HG03280 (cell line): ENCODE data around the gene COPS6.
A peak's percentile ranks its signal among the peaks of the same experiment; 100 is the strongest.

ENCODE experiments used
- ATAC-seq: cut with Tn5 transposase; IDR thresholded peaks from one replicate; pipeline ENCODE4 v1.9.1; 2021; ENCODE audit warnings: mild to moderate bottlenecking, moderate library complexity; ENCODE audit not compliant: unreplicated experiment

The COPS6 gene

DNA sequence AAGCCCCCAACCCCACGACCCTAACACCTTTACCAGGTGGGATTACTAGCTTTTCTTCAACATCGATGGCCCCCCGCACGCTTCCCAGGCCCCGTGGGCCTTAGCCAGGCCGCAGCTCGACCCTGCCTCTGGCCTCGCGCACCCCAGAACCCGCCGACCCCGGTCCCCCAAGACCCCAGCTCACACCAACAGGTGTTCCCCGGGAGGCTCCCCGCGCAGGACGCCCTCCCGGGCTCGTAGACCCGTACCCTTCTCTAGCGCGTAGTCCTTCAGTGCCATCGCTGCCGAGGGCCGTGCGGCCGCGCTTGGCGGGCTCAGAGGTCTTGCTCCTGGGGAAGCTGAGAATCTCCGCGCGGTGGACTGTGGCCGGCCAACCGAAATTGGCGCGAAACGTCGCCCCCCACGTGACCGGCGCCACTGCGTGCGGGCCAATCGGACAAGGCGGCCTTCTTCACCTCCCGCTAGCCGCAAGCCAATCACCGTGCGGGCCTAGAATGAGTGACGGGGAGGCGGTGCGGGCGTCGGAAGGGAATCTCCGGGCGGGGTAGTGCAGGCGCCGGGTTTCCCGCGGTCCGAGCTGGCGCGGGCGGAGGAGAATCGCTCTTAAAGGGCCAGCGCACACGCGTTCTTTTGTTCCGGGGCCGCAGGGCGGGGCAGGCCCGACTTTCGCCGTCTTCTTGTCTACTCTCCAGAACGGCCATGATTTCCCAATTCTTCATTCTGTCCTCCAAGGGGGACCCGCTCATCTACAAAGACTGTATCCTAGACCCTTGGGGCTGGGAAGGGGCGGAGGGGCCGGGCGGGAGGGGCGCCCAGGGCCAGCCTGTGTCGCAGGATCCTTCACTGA is 12.5 kb downstream of the COPS6 start, which contains the start of the genes AP4M1 and MCM7:
TSS of gene AP4M1 (plus strand) at position 628 of the 847 bp plus-strand sequence. CDS start at position 700, 72 bp downstream.
TSS of gene MCM7 (minus strand) at position 382 of the 847 bp plus-strand sequence. CDS start at position 279, 103 bp downstream.
- ATAC-seq = peak; percentile 87

DNA sequence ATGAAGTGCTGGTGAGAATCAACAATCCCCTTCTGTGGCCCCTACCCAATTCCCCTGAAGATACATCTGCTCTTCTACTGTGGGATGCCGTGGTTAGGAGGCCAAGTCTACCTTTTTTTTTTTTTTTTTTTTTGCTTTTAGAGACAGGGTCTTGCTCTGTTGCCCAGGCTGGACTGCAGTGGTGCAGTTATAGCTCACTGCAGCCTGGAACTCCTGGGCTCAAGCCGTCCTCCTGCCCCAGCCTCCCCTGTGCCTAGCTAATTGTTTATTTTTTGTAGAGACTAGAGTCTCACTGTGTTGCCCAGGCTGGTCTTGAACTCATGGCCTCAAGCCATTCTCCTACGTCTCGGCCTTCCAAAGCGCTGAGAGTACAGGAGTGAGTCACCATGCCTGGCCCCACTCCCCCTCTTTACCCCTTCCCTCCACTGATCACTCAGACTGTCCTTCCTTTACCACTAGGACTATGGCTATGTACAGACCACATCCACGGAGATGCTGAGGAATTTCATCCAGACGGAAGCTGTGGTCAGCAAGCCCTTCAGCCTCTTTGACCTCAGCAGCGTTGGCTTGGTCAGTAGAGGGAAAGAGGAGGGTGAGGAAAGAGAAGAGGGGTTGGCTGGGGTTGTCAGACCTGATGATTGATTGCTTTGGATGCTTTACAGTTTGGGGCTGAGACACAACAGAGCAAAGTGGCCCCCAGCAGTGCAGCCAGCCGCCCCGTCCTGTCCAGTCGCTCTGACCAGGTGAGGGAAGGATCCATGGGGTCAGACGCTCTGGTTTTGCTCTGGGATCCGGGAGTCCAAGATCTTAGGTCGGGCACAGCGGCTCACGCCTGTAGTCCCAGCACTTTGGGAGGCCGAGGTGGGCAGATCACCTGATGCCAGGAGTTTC is 14.4 kb downstream of the COPS6 start:
- no peak for ATAC-seq

DNA sequence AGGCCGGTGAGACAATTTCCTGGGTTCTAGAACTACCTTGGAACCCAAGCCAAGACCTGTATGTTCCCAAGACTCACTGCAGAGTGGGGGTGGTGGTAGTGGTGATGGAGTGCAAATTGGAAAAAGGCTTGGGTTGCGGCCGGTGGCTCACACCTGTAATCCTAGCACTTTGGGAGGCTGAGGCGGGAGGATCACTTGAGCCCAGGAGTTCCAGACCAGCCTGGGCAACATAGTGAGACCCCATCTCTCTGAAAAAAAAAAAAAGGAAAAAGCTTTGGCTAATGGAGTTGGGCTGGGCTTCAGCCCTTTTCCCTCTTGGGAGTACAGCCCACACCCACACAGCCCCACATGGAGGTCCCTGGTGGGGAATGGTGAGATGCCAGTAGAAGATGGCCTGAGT is 16.8 kb downstream of the COPS6 start:
- ATAC-seq = no peak

DNA sequence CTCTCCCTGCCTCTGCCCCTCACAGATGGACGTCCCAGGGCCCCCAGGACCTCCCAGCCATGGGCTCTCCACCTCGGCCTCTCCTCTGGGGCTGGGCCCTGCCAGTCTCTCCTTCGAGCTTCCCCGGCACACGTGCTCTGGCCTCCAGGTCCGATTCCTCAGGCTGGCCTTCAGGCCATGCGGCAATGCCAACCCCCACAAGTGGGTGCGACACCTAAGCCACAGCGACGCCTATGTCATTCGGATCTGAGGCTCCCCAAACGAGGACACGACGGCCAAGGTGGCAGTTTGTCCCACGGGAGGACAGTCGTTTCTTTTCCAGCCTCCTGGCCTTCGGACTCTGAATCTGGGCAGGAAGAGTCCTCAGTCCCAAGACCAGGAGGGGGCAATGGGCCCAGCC is 17.9 kb downstream of the COPS6 start:
- ATAC-seq = no peak

DNA sequence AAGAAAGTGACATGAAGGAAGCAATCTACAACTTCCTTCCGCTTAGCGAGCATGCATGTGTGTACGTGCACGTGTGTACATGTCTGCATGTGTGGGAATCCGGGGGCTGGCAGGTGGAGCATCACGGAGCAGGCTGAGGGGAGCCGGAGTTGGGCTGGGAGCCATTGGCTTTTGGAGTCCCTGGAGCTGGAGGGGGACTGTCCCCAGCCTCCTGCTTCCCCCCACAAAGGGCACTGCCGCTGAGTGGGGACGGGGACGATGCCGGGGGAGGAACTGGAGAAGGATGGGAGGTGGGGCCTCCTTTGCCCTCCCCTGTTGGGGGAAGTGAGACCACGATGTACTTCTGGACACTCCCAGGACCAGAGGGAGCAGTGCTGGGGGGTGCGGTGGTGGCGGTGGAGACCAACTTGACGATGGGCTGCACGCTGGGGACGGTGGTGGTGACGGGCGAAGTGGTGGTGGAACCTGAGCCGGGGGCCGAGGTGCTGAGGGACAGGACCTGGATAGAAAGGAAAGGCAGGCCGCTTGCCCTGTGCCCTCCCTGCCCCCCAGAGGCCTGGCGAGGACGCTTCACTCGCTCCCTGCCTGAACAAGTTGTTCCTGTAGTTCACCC is 18.5 kb downstream of the COPS6 start:
- ATAC-seq = no peak

DNA sequence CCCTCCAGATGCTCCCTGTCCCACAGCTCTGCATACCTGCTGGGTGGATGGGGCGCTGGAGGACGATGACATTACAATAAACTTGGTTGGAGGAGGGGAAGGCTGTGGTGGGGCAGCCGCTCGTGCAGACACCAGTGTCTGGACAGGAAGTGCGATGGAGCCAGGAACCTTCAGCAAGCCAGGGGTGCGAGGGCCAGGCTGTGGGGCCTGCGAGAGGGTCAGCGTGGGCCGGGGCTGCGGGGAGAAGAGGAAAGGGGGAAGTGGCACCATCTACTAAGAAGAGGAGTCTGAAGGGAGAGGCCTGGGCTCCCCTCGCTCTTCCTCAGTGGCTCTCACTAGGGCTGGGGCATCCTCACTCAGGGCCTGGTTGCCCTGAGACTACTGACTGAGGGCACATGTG is 19.1 kb downstream of the COPS6 start:
- no peak for ATAC-seq

DNA sequence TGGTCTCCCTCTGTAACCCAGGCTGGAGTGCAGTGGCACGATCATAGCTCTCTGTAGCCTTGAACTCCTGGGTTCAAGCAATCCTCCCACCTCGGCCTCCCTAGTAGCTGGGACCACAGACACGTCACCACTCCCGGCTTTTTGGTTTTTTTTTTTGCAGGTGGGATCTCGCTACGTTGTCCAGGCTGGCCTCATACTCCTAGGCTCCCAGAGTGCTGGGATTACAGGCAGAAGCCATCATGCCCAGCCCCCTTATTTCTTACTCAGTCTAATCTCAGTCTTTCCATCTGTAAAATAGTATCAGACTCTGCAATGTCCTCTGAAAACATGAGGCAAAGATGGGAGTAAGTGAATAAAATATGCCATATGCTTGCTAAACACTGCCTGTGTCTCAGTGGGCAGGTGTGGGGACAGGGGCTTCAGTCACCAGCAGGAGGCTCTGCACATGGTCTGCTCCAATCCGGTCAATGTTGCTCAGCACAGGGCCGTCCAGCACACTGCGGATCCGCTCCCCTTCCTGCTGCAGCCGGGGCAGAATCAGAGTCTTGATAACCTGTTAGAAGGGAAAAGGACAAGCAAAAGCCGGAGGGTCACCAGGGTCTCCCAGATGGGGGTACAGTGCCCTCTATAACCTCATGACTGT is 20.9 kb downstream of the COPS6 start:
- ATAC-seq = no peak

DNA sequence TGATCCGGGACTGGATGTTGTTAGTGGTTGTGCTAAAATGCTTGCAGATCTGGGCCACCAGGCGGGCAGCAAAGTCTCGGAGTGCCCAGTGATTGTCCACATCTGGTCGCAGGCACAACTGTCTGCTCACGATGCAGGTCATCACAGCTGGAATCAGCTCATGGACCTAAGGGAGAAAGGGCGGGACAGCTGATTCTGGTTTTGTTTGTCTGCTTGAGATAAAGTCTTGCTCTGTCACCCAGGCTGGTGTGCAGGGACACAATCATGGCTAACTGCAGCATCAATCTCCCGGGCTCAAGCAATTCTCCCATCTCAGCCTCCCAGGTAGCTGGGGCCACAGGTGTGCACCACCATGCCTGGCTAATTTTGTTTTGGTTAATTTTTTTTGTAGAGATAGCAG is 22.4 kb downstream of the COPS6 start:
- ATAC-seq = no peak

DNA sequence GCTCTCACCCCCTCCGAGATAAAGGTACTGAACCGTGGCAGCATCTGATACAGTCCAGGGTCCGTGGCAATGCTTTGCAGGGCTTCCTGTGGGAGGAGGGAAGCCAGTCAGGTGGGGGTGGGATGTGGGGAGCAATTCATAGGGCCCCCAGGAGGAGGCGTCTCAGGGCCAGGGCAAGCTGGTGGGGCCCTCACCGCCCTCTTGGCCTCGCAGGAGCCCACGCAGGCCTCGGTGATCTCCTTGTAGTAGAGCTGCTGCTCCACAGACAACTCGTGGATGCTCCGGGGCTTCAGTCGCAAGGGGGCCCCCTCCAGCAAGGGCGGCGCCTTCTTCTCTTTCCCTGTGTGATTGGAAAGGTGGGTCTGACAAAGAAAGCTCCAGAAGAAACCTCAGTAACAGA is 23.1 kb downstream of the COPS6 start:
- ATAC-seq = no peak

DNA sequence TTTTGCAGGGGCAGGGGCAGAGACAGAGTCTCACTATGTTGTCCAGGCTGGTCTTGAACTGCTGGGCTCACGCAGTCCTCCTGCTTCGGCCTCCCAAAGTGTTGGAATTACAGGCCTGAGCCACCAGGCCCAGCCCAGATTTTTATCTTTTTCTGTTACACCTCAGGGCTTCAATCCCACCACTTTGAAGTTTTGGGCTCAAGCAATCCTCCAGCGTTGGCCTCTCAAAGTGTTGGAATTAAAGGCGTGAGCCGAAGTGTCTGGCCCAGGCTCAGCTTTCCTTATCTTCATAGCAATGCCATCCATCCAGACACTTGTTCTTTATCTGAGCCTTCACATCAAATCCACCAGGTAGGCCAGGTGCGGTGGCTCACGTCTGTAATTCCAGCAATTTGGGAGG is 26.3 kb downstream of the COPS6 start:
- no peak for ATAC-seq

DNA sequence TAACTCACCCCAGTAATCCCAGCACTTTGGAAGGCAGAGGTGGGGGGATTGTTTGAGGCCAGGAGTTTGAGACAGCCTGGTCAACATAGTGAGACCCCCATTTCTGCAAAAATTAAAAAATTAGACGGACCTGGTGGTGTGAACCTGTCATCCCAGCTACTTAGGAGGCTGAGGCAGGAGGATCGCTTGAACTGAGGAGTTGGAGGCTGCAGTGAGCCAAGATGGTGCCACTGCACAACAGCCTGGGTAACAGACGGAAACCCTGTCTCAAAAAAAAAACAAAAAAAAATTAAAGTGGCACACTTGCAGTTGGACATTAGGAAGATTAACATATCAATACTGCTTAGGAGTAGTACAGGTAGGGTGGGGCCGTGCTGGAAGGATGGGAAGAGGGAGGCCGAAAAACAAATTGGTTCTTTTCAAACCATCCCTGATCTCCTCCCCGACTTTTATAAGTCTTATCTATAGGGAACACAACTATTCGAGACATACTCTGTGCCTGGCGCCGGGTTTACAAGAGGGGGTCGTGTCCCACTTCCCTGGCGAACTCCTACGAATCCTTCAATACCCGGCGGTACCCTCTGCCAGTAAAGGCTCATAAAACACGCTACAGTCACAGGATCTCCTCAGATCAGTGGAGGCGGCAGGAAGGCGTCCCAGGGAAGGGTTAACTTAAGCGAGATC is 29.8 kb downstream of the COPS6 start:
- ATAC-seq = no peak

DNA sequence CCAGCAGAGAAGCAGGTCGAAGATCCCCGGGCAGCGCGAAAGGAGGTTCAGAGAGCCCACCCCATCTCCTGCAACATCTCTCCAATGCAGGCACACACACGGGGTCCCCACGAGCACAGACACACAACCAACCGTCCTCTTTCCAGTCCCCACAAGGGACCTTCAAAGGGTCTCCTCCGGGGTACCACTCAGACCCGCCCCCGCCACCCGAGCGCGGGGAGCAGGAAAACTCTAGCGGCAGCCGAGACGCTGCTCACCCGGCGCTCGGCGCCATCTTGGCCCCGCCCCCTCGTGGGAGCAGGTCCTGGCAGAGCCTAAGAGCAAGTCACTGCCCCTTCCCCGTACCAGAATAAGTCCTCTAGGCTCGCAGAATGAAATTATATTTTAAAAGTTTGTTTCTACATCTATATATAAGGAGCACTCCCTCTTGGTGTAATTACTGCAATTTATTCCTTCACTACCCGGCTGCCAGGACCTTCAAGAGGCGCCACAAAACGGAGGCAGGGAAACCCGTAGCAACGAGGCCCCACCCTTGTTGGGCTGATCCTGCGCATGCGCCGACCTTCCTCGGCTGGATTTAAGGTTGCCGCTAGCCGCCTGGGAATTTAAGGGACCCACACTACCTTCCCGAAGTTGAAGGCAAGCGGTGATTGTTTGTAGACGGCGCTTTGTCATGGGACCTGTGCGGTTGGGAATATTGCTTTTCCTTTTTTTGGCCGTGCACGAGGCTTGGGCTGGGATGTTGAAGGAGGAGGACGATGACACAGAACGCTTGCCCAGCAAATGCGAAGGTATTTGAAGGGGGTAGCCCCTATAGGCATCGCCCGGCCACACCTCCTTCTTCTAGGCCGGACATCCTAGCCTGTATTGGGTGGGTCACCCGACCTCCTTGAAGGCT is 30.6 kb downstream of the COPS6 start, which contains the start of the genes CNPY4 and TAF6:
TSS of gene CNPY4 (plus strand) at position 563 of the 898 bp plus-strand sequence. CDS start at position 674, 111 bp downstream.
TSS of gene TAF6 (minus strand) at position 287 of the 898 bp plus-strand sequence. CDS start 5,149 bp downstream, outside the sequence.
- ATAC-seq = peak; percentile 78

DNA sequence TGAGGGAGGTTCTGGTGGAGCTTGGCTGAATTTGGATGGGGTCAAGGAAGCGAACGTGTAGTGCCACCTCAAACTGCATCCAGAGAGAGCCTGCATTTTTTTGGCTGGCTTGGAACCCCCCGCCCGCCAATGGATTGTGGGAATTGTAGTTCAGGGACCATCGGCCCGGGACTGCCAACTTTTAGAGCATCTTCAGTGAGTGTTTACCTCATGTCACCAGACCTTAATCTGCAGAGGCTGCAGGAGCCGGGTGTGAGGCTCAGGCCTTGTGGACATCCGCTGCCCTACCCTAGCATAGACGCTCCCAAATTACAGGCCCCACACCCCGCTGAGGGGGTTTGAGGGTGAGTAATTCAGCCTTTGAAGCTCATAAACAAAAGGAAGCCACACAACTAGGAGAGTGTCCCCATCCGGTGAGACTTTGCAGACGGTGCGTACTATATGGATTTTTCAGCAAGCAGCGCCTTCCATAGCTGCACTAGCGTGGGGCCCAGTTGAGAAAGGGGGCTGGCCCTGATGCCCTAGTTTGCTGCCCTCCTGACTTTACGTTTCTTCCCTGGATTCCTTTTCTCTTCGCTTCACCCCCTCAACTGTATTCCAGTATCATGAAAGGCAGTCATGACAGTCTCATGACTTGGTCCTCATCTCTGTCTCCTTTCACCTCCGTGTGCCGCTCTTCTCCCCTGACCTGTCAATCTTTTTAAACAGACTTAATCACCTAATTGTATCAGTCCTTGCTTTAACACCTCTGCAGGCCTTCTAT is 31.4 kb downstream of the COPS6 start:
- peak; percentile 33 for ATAC-seq

DNA sequence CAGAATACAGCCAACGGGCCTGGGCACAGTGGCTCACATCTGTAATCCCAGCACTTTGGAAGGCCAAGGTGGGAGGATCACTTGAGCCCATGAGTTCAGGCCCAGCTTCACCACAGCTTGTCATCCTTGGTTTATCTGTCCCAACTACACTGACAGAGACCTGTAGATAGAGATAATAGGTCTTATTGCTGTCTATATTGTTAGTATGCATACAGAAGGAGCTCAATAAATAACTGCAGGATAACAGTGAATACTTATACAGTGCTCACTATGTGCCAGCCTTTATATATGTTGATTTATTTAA is 31.9 kb downstream of the COPS6 start:
- no peak for ATAC-seq

DNA sequence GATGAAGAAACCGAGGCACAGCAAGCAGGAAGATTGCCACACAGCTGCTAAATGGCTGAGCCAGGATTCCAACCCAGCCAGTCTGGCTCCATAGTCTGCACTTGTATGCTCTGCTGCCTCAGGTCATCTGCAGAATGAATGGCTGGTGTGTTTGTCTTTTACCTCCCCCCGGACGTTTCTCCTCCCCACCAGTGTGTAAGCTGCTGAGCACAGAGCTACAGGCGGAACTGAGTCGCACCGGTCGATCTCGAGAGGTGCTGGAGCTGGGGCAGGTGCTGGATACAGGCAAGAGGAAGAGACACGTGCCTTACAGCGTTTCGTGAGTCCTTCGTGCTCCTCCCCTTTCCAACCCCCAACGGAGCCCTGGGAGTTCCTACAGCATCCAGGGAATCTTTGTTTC is 33.3 kb downstream of the COPS6 start:
- ATAC-seq = no peak

DNA sequence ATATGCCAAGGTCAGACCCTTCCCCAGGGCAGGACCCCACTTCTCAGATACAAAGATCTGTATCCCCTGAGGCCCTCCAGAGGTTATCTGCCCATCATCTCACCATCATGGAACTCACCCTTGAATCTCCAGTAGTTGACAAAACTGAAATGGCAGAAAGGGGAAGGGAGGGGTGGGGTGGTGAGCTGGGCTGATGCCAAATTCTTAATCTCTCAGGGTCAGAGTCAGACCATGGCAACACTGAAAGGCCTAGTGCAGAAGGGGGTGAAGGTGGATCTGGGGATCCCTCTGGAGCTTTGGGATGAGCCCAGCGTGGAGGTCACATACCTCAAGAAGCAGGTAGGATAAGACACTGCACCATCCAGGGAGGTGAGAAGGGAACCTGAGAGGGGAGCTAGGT is 33.8 kb downstream of the COPS6 start:
- no peak for ATAC-seq

DNA sequence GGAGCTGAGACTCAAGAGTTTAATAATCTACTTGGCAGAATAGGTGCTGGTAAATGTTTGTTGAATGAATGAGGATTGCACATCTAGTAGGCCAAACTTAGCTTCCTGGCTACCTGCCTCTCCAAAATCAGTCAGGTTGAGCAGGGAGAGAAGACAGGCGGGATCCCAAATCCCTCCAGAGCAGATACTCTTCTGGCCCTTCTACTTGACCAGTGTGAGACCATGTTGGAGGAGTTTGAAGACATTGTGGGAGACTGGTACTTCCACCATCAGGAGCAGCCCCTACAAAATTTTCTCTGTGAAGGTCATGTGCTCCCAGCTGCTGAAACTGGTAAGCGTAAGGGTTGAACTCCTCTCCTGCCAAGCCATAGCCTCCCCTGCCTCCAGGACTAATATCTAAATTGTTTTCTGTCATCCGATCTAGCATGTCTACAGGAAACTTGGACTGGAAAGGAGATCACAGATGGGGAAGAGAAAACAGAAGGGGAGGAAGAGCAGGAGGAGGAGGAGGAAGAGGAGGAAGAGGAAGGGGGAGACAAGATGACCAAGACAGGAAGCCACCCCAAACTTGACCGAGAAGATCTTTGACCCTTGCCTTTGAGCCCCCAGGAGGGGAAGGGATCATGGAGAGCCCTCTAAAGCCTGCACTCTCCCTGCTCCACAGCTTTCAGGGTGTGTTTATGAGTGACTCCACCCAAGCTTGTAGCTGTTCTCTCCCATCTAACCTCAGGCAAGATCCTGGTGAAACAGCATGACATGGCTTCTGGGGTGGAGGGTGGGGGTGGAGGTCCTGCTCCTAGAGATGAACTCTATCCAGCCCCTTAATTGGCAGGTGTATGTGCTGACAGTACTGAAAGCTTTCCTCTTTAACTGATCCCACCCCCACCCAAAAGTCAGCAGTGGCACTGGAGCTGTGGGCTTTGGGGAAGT is 35.8 kb downstream of the COPS6 start:
- no peak for ATAC-seq
